HepG2 (cell line): ENCODE results near the gene DSCAML1.

Experiments
- CCDC6 ChIP-seq: sonication (generic); formaldehyde crosslinking; IDR thresholded peaks from 2 replicates; pipeline ENCODE4 v1.8.1; 2022; ENCODE audit warnings: mild to moderate bottlenecking, missing genetic modification reagents, moderate library complexity
- ELF1 ChIP-seq: sonication (generic); formaldehyde crosslinking; IDR thresholded peaks from 2 replicates; pipeline ENCODE4 v1.4.0; 2020; ENCODE audit warnings: missing genetic modification reagents
- MATR3 ChIP-seq: sonication (generic); formaldehyde crosslinking; IDR thresholded peaks from 2 replicates; pipeline ENCODE4 v1.4.0; 2020; ENCODE audit warnings: missing genetic modification reagents
- NR1H2 ChIP-seq: sonication (generic); formaldehyde crosslinking; IDR thresholded peaks from 2 replicates; pipeline ENCODE4 v1.8.1; 2022; ENCODE audit warnings: low read depth, missing genetic modification reagents, borderline replicate concordance
- TF ChIP-seq, protein P1 (sequence below): sonication (generic); formaldehyde crosslinking; IDR thresholded peaks from 2 replicates; pipeline ENCODE4 v1.4.0; 2020; ENCODE audit warnings: missing genetic modification reagents
- TF ChIP-seq, protein P2 (sequence below): sonication (generic); formaldehyde crosslinking; IDR thresholded peaks from 2 replicates; pipeline ENCODE4 v1.5.0; 2020; ENCODE audit warnings: missing genetic modification reagents
- TF ChIP-seq, protein P3 (sequence below): sonication (generic); formaldehyde crosslinking; IDR thresholded peaks from 2 replicates; pipeline ENCODE4 v1.5.0; 2020; ENCODE audit warnings: mild to moderate bottlenecking, missing genetic modification reagents, moderate library complexity

DNA sequence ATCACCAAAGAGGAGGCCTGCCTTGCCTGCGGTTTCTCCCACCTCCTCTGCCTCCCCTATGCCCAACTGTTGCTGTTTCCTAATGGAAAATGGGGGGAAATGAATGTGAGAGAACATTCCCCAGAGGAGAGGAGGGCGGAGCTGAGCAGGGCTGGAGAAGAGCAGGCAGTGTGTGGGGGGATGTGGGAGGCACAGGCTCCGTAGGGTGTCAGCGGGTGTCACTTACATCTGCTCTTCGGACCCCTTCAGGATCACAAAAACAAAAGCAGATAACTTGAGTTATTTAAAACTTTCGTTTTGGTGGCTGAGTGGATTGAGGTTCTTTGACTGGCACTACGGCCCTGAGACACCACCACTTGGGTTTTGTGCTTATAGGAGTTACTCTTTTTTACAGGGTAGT lies 375.5 kb downstream of the DSCAML1 start:
- TF ChIP-seq CCDC6 (CRISPR knock-in tag) (no peak), ELF1 (no peak), MATR3 (CRISPR knock-in tag) (no peak), NR1H2 (CRISPR knock-in tag) (no peak)
- TF ChIP-seq, protein P1, sequence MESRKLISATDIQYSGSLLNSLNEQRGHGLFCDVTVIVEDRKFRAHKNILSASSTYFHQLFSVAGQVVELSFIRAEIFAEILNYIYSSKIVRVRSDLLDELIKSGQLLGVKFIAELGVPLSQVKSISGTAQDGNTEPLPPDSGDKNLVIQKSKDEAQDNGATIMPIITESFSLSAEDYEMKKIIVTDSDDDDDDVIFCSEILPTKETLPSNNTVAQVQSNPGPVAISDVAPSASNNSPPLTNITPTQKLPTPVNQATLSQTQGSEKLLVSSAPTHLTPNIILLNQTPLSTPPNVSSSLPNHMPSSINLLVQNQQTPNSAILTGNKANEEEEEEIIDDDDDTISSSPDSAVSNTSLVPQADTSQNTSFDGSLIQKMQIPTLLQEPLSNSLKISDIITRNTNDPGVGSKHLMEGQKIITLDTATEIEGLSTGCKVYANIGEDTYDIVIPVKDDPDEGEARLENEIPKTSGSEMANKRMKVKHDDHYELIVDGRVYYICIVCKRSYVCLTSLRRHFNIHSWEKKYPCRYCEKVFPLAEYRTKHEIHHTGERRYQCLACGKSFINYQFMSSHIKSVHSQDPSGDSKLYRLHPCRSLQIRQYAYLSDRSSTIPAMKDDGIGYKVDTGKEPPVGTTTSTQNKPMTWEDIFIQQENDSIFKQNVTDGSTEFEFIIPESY: no peak
- TF ChIP-seq, protein P2, sequence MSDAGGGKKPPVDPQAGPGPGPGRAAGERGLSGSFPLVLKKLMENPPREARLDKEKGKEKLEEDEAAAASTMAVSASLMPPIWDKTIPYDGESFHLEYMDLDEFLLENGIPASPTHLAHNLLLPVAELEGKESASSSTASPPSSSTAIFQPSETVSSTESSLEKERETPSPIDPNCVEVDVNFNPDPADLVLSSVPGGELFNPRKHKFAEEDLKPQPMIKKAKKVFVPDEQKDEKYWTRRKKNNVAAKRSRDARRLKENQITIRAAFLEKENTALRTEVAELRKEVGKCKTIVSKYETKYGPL (CRISPR knock-in tag): no peak
- TF ChIP-seq, protein P3, sequence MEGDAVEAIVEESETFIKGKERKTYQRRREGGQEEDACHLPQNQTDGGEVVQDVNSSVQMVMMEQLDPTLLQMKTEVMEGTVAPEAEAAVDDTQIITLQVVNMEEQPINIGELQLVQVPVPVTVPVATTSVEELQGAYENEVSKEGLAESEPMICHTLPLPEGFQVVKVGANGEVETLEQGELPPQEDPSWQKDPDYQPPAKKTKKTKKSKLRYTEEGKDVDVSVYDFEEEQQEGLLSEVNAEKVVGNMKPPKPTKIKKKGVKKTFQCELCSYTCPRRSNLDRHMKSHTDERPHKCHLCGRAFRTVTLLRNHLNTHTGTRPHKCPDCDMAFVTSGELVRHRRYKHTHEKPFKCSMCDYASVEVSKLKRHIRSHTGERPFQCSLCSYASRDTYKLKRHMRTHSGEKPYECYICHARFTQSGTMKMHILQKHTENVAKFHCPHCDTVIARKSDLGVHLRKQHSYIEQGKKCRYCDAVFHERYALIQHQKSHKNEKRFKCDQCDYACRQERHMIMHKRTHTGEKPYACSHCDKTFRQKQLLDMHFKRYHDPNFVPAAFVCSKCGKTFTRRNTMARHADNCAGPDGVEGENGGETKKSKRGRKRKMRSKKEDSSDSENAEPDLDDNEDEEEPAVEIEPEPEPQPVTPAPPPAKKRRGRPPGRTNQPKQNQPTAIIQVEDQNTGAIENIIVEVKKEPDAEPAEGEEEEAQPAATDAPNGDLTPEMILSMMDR (CRISPR knock-in tag): no peak
